Measurements from ENCODE around the gene FAM117B.
"Not testable (repeated sequence)": the region's sequence is repeated elsewhere in the genome, so short reads cannot be mapped to it uniquely, and the experiment has no call there.

FAM117B gene

GRCh38 chr2:202758604-202759003, 123.8 kb downstream of the FAM117B start:
- DNase-seq (ENCODE audit: low read depth): no peak

GRCh38 chr2:202760848-202761247, 126.1 kb downstream of the FAM117B start:
- DNase-seq (ENCODE audit: low read depth): no peak

- DNase-seq (ENCODE audit: low read depth): no peak
These were observed 127.8 kb downstream of the FAM117B start for GRCh38 chr2:202762556-202762955.

- no peak for DNase-seq (ENCODE audit: low read depth)
These were observed 129.1 kb downstream of the FAM117B start for GRCh38 chr2:202763916-202764315.

GRCh38 chr2:202764991-202765390, 130.2 kb downstream of the FAM117B start:
- no peak for DNase-seq (ENCODE audit: low read depth)

- DNase-seq (ENCODE audit: low read depth): no peak
These were observed 130.7 kb downstream of the FAM117B start for GRCh38 chr2:202765436-202765835.

GRCh38 chr2:202768273-202768672, 133.5 kb downstream of the FAM117B start:
- no peak for DNase-seq (ENCODE audit: low read depth)

- no peak for DNase-seq (ENCODE audit: low read depth)
These were observed 134.4 kb downstream of the FAM117B start for GRCh38 chr2:202769201-202769600.

- DNase-seq (ENCODE audit: low read depth): no peak
These were observed 136.6 kb downstream of the FAM117B start for GRCh38 chr2:202771336-202771735.

- DNase-seq (ENCODE audit: low read depth): no peak
These were observed 137.1 kb downstream of the FAM117B start for GRCh38 chr2:202771741-202772460.

- no peak for DNase-seq (ENCODE audit: low read depth)
These were observed 138.7 kb downstream of the FAM117B start for GRCh38 chr2:202773301-202773973.

- no peak for DNase-seq (ENCODE audit: low read depth)
These were observed 139.3 kb downstream of the FAM117B start for GRCh38 chr2:202774104-202774503.

GRCh38 chr2:202778217-202778616, 143.4 kb downstream of the FAM117B start:
- no peak for DNase-seq (ENCODE audit: low read depth)

GRCh38 chr2:202780514-202781021, 145.8 kb downstream of the FAM117B start:
- DNase-seq (ENCODE audit: low read depth): no peak

GRCh38 chr2:202782940-202783558, 148.3 kb downstream of the FAM117B start:
- no peak for DNase-seq (ENCODE audit: low read depth)

- DNase-seq (ENCODE audit: low read depth): no peak
These were observed 152.1 kb downstream of the FAM117B start for GRCh38 chr2:202786842-202787241.

GRCh38 chr2:202790676-202791075, 155.9 kb downstream of the FAM117B start:
- no peak for DNase-seq (ENCODE audit: low read depth)

- no peak for DNase-seq (ENCODE audit: low read depth)
These were observed 163.2 kb downstream of the FAM117B start for GRCh38 chr2:202797944-202798343.

GRCh38 chr2:202805911-202806310, 171.1 kb downstream of the FAM117B start:
- DNase-seq (ENCODE audit: low read depth): not testable (repeated sequence)

- not testable (repeated sequence) for DNase-seq (ENCODE audit: low read depth)
These were observed 172.8 kb downstream of the FAM117B start for GRCh38 chr2:202807431-202808138.

GRCh38 chr2:202808754-202809153, 174.0 kb downstream of the FAM117B start:
- DNase-seq (ENCODE audit: low read depth): no peak

- no peak for DNase-seq (ENCODE audit: low read depth)
These were observed 178.6 kb downstream of the FAM117B start for GRCh38 chr2:202813387-202813786.
